ENCODE results near the gene KCNV2. TPM values are rescaled to one million over a fixed set of nuclear protein-coding genes. Genes with fewer than 3 reads are reported as not detected.

KCNV2 gene
- total and polyA plus RNA-seq, 8 donors: not detected

DNA sequence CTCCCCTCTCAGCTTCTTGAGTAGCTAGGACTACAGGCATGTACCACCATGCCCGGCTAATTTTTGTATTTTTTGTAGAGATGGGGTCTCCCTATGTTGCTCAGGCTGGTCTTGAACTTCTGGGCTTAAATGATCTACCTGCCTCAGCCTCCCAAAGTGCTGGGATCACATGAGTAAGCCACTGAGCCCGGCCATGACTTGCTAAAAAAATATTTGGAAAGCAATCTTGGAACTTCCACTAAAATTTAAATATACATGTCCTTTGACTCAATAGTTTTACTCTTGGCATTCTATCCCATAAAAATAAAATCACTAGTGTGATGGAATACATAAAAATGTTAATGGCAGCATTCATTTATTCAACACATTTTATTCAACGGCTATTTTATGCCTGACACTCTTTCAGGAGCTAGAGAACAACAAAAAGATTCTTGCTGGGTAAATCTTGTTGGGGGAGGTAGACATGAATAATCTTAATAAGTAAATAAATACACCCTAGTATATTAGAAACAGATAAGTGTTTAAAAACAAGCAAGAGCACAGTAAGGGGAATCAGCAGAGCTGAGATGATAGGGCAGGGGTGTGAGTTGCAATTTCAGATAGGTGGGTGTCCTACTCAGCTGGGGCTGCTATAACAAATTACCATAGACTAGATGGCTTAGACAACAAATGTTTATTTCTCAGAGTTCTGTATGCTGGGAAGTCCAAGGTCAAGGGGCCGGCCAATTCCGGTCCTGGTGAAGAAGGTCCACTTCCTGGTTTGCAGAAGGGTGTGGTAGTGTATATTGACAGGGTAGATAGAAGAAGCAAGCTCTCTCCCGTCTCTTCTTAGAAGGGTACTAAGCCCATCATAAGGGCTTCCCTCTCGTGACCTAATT is 50.7 kb downstream of the KCNV2 start:
- ATAC-seq: no peak

DNA sequence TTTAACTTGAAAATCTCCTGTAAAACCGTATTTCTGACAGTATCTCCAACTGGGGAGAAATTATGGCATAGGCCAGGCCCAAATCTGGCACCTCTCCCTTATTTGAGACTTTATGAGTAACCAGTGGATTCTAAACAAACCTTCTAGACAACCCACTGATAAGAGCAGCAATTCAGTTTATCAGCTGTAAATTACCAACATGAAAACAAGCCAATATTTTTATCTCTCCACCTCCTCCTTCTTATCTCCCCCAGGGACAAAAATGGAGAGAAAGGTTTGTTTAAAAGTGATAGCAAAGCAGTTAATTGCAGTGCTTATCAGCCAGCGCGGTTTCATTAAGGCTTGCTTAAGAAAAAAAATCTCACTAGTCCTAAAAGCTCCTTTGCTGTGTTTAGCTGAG is 53.8 kb downstream of the KCNV2 start:
- DNase-seq: peak in 1 of 6 donors; percentile 22
- Histone ChIP-seq H3K9me3 (no peaks in the 10 kb centered on the region), H3K4me3 (no peak overlapping the region), H3K36me3 (peaks cover 0 to 6% (median 0%) of the 10 kb centered on the region in 3 donors), H3K4me1 (peaks cover 5 to 21% (median 7%) of the 10 kb centered on the region in 3 donors), H3K27ac (peak overlapping the region in 1 of 4 donors; percentile 31), H3K27me3 (no peaks in the 10 kb centered on the region)
- TF ChIP-seq, protein P1, sequence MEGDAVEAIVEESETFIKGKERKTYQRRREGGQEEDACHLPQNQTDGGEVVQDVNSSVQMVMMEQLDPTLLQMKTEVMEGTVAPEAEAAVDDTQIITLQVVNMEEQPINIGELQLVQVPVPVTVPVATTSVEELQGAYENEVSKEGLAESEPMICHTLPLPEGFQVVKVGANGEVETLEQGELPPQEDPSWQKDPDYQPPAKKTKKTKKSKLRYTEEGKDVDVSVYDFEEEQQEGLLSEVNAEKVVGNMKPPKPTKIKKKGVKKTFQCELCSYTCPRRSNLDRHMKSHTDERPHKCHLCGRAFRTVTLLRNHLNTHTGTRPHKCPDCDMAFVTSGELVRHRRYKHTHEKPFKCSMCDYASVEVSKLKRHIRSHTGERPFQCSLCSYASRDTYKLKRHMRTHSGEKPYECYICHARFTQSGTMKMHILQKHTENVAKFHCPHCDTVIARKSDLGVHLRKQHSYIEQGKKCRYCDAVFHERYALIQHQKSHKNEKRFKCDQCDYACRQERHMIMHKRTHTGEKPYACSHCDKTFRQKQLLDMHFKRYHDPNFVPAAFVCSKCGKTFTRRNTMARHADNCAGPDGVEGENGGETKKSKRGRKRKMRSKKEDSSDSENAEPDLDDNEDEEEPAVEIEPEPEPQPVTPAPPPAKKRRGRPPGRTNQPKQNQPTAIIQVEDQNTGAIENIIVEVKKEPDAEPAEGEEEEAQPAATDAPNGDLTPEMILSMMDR (IDR thresholded peaks at IDR 0.05): no peak
- intact Hi-C loops (cut with DNase I): no loop called here
- whole genome bisulfite sequencing, 2 donors: 4 to 8% methylated on average over 3 of the region's 3 CpGs
- peak; percentile 70 to 86 (median 84) for ATAC-seq
- FAIRE-seq: no peak

More for the DNA sequence above, 50.7 kb downstream of the KCNV2 start:
- Histone ChIP-seq H3K27me3 (no peaks in the 10 kb centered on the region), H3K4me3 (no peak overlapping the region), H3K27ac (no peak overlapping the region), H3K9me3 (no peaks in the 10 kb centered on the region), H3K4me1 (peaks cover 5 to 21% (median 7%) of the 10 kb centered on the region in 3 donors), H3K36me3 (peaks cover 0 to 4% (median 0%) of the 10 kb centered on the region in 3 donors)
- WGBS, 2 donors: 62 to 75% methylated on average over 7 of the region's 7 CpGs
- FAIRE-seq: no peak
- intact Hi-C loops (cut with DNase I): no loop called here
- TF ChIP-seq, protein P1 (IDR thresholded peaks at IDR 0.05): no peak
- no peak for DNase-seq

DNA sequence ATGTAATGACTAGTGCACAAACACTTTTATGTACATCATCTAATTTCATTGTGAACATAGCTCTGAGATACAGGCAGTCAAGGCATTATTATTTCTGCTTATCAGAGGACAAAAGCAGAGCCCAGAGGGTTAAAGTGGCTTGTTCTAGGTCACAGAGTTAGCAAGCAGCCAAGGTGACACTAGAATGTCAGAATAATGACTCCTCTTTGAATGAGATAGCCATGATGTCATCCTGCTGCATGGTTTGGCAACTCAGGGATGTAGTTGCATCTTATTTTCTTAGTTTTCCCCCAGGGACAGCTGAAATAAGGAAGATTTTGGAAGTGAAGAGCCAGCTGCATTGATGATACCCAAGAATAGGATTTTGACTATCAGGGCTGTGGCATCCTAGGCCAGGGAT is 54.4 kb downstream of the KCNV2 start:
- TF ChIP-seq, protein P1 (IDR thresholded peaks at IDR 0.05): no peak
- peak; percentile 13 to 60 (median 26) for ATAC-seq
- intact Hi-C loops (cut with DNase I): no loop called here
- H3K9me3 ChIP-seq: no peaks in the 10 kb centered on the region
- no peaks in the 10 kb centered on the region for H3K27me3 ChIP-seq
- FAIRE-seq: no peak
- DNase-seq: no peak
- H3K36me3 ChIP-seq: peaks cover 0 to 11% (median 3%) of the 10 kb centered on the region in 3 donors
- no peak overlapping the region for H3K4me3 ChIP-seq
- H3K27ac ChIP-seq: no peak overlapping the region
- peaks cover 5 to 21% (median 7%) of the 10 kb centered on the region in 3 donors for H3K4me1 ChIP-seq

DNA sequence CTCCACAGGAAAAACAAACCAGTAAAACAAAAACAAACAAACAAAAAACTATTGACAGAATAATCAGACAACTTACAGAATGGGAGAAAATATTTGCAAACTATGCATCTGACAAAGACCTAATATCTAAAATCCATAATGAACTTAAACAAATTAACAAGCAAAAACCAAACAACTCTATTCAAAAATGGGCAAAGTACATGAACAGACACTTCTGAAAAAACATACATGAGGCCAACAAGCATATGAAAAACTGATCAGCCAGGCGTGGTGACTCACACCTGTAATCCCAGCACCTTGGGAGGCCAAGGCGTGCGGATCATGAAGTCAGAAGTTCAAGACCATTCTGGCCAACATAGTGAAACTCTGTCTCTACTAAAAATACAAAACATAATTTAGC is 60.1 kb downstream of the KCNV2 start:
- no peaks in the 10 kb centered on the region for H3K4me1 ChIP-seq
- DNase-seq: no peak
- peaks cover 0 to 23% (median 11%) of the 10 kb centered on the region in 3 donors for H3K36me3 ChIP-seq

More for the DNA sequence above, 60.1 kb downstream of the KCNV2 start:
- TF ChIP-seq, protein P1 (IDR thresholded peaks at IDR 0.05): no peak
- FAIRE-seq (no peak), ATAC-seq (no peak)
- H3K27ac ChIP-seq: no peak overlapping the region
- intact Hi-C loops (cut with DNase I): no loop called here
- H3K27me3 ChIP-seq: no peaks in the 10 kb centered on the region
- H3K4me3 ChIP-seq: no peak overlapping the region
- no peaks in the 10 kb centered on the region for H3K9me3 ChIP-seq
- 97% methylated on average over 3 of the region's 3 CpGs for WGBS, 2 donors

All from pancreas (tissue), 10 donors.